ENCODE data around the gene IFT57.

GRCh38 chr3:108181172-108181571 is 41.1 kb downstream of the IFT57 start:
- TF ChIP-seq POLR2A (IDR thresholded peaks at IDR 0.05; ENCODE audit: low read depth, low read length) (no peak), POLR2AphosphoS5 (IDR thresholded peaks at IDR 0.05; ENCODE audit: low read depth, low read length) (no peak)

Data from GM12892 (cell line).